RWPE1 (cell line): Measurements from ENCODE around the gene FANCM.

Experiments used
- CTCF ChIA-PET: fragments of 350-600 bp; sonication (Branson Sonifier 250); formaldehyde crosslinking; extraction: SDS; loops from one replicate; lab custom pipeline; 2021; lab: Yijun Ruan, JAX
- POLR2A ChIA-PET: fragments of 400-600 bp; formaldehyde crosslinking; extraction: SDS; loops from one replicate; lab custom pipeline; 2020; ENCODE audit warnings: antibody characterized with exemption; ENCODE audit not compliant: low non-redundant PET; lab: Yijun Ruan, JAX
- DNase-seq: peaks from one replicate; pipeline ENCODE4 v3.0.0; 2012; ENCODE audit warnings: low spot score
- H3K27ac ChIP-seq: fragments of 450-650 bp; 2 replicates; pipeline ENCODE4 v1.5.1; 2017
- CTCF ChIP-seq: fragments of 450-650 bp; conservative IDR thresholded peaks from 2 replicates; pipeline ENCODE4 v1.5.1; 2017; ENCODE audit warnings: low read depth, mild to moderate bottlenecking

Gene FANCM

GRCh38 chr14:45120096-45120495, 15.6 kb upstream of the FANCM start:
- CTCF ChIA-PET, result no interaction called here
- no peak for TF ChIP-seq CTCF
- POLR2A ChIA-PET, result no interaction called here
- no peak for DNase-seq
- no peak overlapping the region for H3K27ac ChIP-seq

- TF ChIP-seq CTCF, result no peak
- CTCF ChIA-PET, result no interaction called here
- POLR2A ChIA-PET, result interaction anchor here (0.6 kb wide), 1 partner anchor 8 kb away, joined by 3 read pairs; no protein-coding TSS in a partner anchor
- no peak for DNase-seq
- no peak overlapping the region for H3K27ac ChIP-seq
Observed at GRCh38 chr14:45123271-45123670, 12.5 kb upstream of the FANCM start.

GRCh38 chr14:45125754-45126153, 10.0 kb upstream of the FANCM start:
- POLR2A ChIA-PET, result interaction anchor here (0.6 kb wide), 1 partner anchor 8 kb away, joined by 3 read pairs; no protein-coding TSS in a partner anchor
- TF ChIP-seq CTCF, result no peak
- no peak for DNase-seq
- CTCF ChIA-PET, result no interaction called here
- H3K27ac ChIP-seq, result no peak overlapping the region

- no peak for DNase-seq
- H3K27ac ChIP-seq, result no peak overlapping the region
- ChIA-PET POLR2A (interaction anchor here (0.5 kb wide), 1 partner anchor 188 kb away, joined by 7 read pairs; no protein-coding TSS in a partner anchor), CTCF (no interaction called here)
- TF ChIP-seq CTCF, result no peak
Observed at GRCh38 chr14:45128963-45129629, 6.6 kb upstream of the FANCM start.

- ChIA-PET POLR2A (interaction anchor here (1.0 kb wide), 1 partner anchor 19 kb away, joined by 3 read pairs; no protein-coding TSS in a partner anchor), CTCF (no interaction called here)
- no peak for DNase-seq
- no peak for TF ChIP-seq CTCF
- peak overlapping the region; percentile 81 for H3K27ac ChIP-seq
Observed at GRCh38 chr14:45133683-45134050, 2.1 kb upstream of the FANCM start.

GRCh38 chr14:45134051-45134958, 1.4 kb upstream of the FANCM start, which contains the start of gene FKBP3:
FKBP3 (minus strand) TSS chr14:45134481; CDS start chr14:45134456, 25 bp downstream.
- DNase-seq, result peak; percentile 97
- CTCF ChIA-PET, result interaction anchor here (0.6 kb wide), 2 partner anchors 14 to 145 kb away, joined by 3 to 4 read pairs; no protein-coding TSS in a partner anchor
- peak; percentile 37; the same call in 1 of the 2 replicates for TF ChIP-seq CTCF
- peak within 1 kb of the TSS; percentile 81 for H3K27ac ChIP-seq
- POLR2A ChIA-PET, result interaction anchor here (0.5 to 1.0 kb wide), 3 partner anchors 10 to 65 kb away, joined by 3 to 4 read pairs (median 3); no protein-coding TSS in a partner anchor
